NT2/D1 (cell line): ENCODE measurements around the gene ELK4.

Source experiments
- SUZ12 ChIP-seq: IDR thresholded peaks from 2 replicates; pipeline ENCODE4 v1.6.1; 2011; ENCODE audit not compliant: insufficient read length, insufficient read depth; ENCODE audit errors: extremely low read depth
- ZNF274 ChIP-seq: IDR thresholded peaks from 2 replicates; pipeline ENCODE4 v1.6.1; 2011; ENCODE audit warnings: mild to moderate bottlenecking, low read depth, low read length

DNA sequence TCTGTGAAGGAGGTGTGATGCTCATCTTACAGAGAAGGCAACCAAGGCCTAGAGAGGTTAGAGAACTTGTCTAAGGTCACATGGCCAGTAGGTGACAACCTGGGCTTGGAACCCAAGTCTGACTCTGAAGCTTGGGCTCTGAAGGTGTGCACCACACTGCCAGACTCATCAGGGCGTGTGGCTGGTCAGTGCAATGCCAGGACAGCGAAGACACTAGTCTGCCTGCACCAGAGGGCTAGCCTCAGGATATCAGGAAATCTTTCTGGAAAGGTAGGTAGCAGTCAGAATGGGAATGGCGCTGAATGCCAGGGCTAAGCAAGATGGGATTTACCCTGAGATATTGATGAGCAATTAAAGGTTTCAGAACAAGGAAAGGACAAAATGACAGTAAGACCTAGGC lies 34.9 kb downstream of the ELK4 start:
- no peak for TF ChIP-seq SUZ12
- TF ChIP-seq ZNF274, result no peak
